Ovary (tissue), 10 donors: ENCODE data around the gene ULBP1. TPM values are rescaled to one million over a fixed set of nuclear protein-coding genes. Genes with fewer than 3 reads are reported as not detected.
A peak's percentile ranks its signal among the peaks of the same experiment; 100 is the strongest.
"Not testable (repeated sequence)": the region's sequence is repeated elsewhere in the genome, so short reads cannot be mapped to it uniquely, and the experiment has no call there.

Experiments used
- DNase-seq, 5 donors: peaks; one replicate each; pipeline ENCODE4 v3.0.0-alpha.2; 2019 to 2020
- H3K27ac ChIP-seq, 2 donors: fragments of 200-600 bp; one replicate each; pipeline versions ENCODE4 v1.5.1 to v1.8.0; 2019 to 2022
- H3K27me3 ChIP-seq: fragments of 200-600 bp; one replicate; pipeline ENCODE4 v1.8.0; 2022
- H3K36me3 ChIP-seq: fragments of 200-600 bp; sonication (generic); one replicate; pipeline ENCODE4 v1.5.1; 2019
- H3K4me1 ChIP-seq: one replicate; pipeline ENCODE4 v1.8.1; 2013; ENCODE audit warnings: mild to moderate bottlenecking, moderate library complexity; ENCODE audit not compliant: insufficient read depth
- H3K4me3 ChIP-seq: fragments of 200-600 bp; sonication (generic); one replicate; pipeline ENCODE4 v1.5.1; 2017
- H3K9me3 ChIP-seq, 2 donors: fragments of 200-600 bp in 1 of 2; sonication (generic) in 1 of 2; one replicate each; pipeline versions ENCODE4 v1.5.1 to v1.8.1; 2013 to 2019; ENCODE audit warnings: mild to moderate bottlenecking in 1 of 2, moderate library complexity in 1 of 2
- CTCF ChIP-seq, 3 donors: fragments of 450-650 bp in 2 of 3; fragments of 200-600 bp in 1 of 3; IDR thresholded peaks; one replicate each; pipeline versions ENCODE4 v1.5.1 to v1.8.0; 2016 to 2022; ENCODE audit warnings: antibody characterized with exemption in 3 of 3, mild to moderate bottlenecking in 1 of 3
- EP300 ChIP-seq: sonication (generic); formaldehyde crosslinking; IDR thresholded peaks from one replicate; pipeline ENCODE4 v1.6.1; 2017; ENCODE audit warnings: antibody characterized with exemption
- POLR2A ChIP-seq: fragments of 450-650 bp; IDR thresholded peaks from one replicate; pipeline ENCODE4 v1.6.1; 2017; ENCODE audit warnings: antibody characterized with exemption, mild to moderate bottlenecking, moderate library complexity
- WGBS, 3 donors: extraction: QIAGEN DNeasy Blood & Tissue Kit in 1 of 3; methylation state at CpG; one replicate each; pipeline versions ENCODE4 v1.1.5 to v1.1.7; 2013 to 2017; 5-methylcytosine and 5-hydroxymethylcytosine counted together
- intact Hi-C, 4 donors: fragments of 100-400 bp; cut with DNase I; formaldehyde crosslinking; loops; one replicate each; pipeline versions ENCODE4 v1.11.0 to v1.15.1; 2022 to 2023
- long read RNA-seq, 3 donors: library from polyadenylated mRNA in 2 of 3; unstranded in 2 of 3; transcript quantifications; one replicate each; pipeline ENCODE4 v2.0.0 and lab custom pipeline, GENCODE V29; 2021 to 2026
- polyA plus RNA-seq, 2 donors: library from polyadenylated mRNA; stranded (reverse); fragments of 200-250 nt in 1 of 2; fragments of 350-450 nt in 1 of 2; fragmentation: Illumina TruSeq in 1 of 2; extraction: RNeasy Lipid Tissue Mini Kit (QIAGEN cat#74804) in 1 of 2; gene quantifications; one replicate each; pipeline ENCODE4 v1.2.3, GENCODE V29; 2013 to 2014
- total RNA-seq, 7 donors: library from RNA; depleted of rRNA in 2 of 7; stranded (reverse); fragments of >200 nt in 2 of 7; fragmentation: NEBNext Ultra II Directional in 3 of 7; extraction: Animal tissue kit (Norgen Biotek cat#: 25700) in 3 of 7; gene quantifications; one replicate each; pipeline versions ENCODE4 v1.1.0 to v1.2.4, GENCODE V29; 2016 to 2023
- donor health status: DM: no; HTN: no; CAD: no; lungs with moderate emphysema.
- donor health status: DM: no; HTN: no; CAD: no.
- donor health status: Bipolar disorder and iron deficiency.
- donor health status: DM: yes; HTN: yes; CAD: no.
- donor health status: DM: no; HTN: no; CAD: no.
- donor health status: DM: yes; HTN: yes; CAD: no.

Gene ULBP1
- total RNA-seq (1 to 10 TPM in 1 of 7 donors, under 1 TPM in 3, not detected in 3; 0.08 to 1.2 (median 0.09) TPM), polyA plus RNA-seq (1 to 10 TPM in 1 of 2 donors, under 1 TPM in 1; 0.02 to 7.7 TPM)
- long read RNA-seq, donor 1: 0 reads
- long read RNA-seq, donor 2: 0 reads
- long read RNA-seq, donor 3: 0 reads

GRCh38 chr6:149963462-149964307 is at the start of gene ULBP1:
Gene ULBP1 (plus strand): TSS chr6:149963943. CDS start chr6:149964050, 107 bp downstream.
- Histone ChIP-seq H3K36me3 (no peaks in the 10 kb centered on the region), H3K27me3 (no peaks in the 10 kb centered on the region), H3K4me1 (peaks cover 11% of the 10 kb centered on the region), H3K27ac (no peak within 1 kb of the TSS), H3K4me3 (peak within 1 kb of the TSS; percentile 29), H3K9me3 (no peaks in the 10 kb centered on the region)
- DNase-seq: peak; percentile 57 to 76 (median 69)
- WGBS, 3 donors: 2 to 4% (median 3%) methylated on average over 55 to 69 of the region's 69 CpGs
- intact Hi-C loops: no loop called here
- no peak for TF ChIP-seq POLR2A
- no peak for TF ChIP-seq CTCF (IDR thresholded peaks at IDR 0.05)
- TF ChIP-seq EP300: no peak

GRCh38 chr6:149915970-149916865 is 47.5 kb upstream of the ULBP1 start:
- H3K4me1 ChIP-seq: no peaks in the 10 kb centered on the region
- 88 to 92% (median 92%) methylated on average over 10 of the region's 10 CpGs for WGBS, 3 donors
- no peaks in the 10 kb centered on the region for H3K36me3 ChIP-seq
- no peaks in the 10 kb centered on the region for H3K9me3 ChIP-seq
- intact Hi-C loops: no loop called here
- no peak overlapping the region for H3K27ac ChIP-seq
- TF ChIP-seq EP300 (no peak), POLR2A (no peak), CTCF (IDR thresholded peaks at IDR 0.05) (no peak)
- DNase-seq: peak in 1 of 5 donors; percentile 18
- H3K4me3 ChIP-seq: no peak overlapping the region
- H3K27me3 ChIP-seq: no peaks in the 10 kb centered on the region

- WGBS, 3 donors: 94 to 97% (median 96%) methylated on average over 2 of the region's 2 CpGs
- Histone ChIP-seq H3K36me3 (no peaks in the 10 kb centered on the region), H3K9me3 (no peaks in the 10 kb centered on the region), H3K27me3 (no peaks in the 10 kb centered on the region), H3K4me1 (peaks cover 2% of the 10 kb centered on the region), H3K4me3 (no peak overlapping the region), H3K27ac (no peak overlapping the region)
- intact Hi-C loops: no loop called here
- no peak for DNase-seq
- no peak for TF ChIP-seq EP300
- no peak for TF ChIP-seq POLR2A
- no peak for TF ChIP-seq CTCF (IDR thresholded peaks at IDR 0.05)
These were observed 46.1 kb upstream of the ULBP1 start for GRCh38 chr6:149917679-149918078.

- DNase-seq: peak in 2 of 5 donors; percentile 5 to 14
- WGBS, 3 donors: 80 to 85% (median 81%) methylated on average over 6 of the region's 6 CpGs
- intact Hi-C loops: no loop called here
These were observed 45.4 kb upstream of the ULBP1 start for GRCh38 chr6:149918151-149918905.

GRCh38 chr6:149919126-149919833 is 44.5 kb upstream of the ULBP1 start:
- H3K27me3 ChIP-seq, H3K9me3 ChIP-seq, H3K27ac ChIP-seq, H3K36me3 ChIP-seq, intact Hi-C loops, H3K4me1 ChIP-seq, H3K4me3 ChIP-seq: not testable (repeated sequence)
- peak in 1 of 5 donors; percentile 4 for DNase-seq
- WGBS, 3 donors: 83 to 84% (median 84%) methylated on average over 11 of the region's 11 CpGs

More at GRCh38 chr6:149918151-149918905, 45.4 kb upstream of the ULBP1 start:
- no peak for TF ChIP-seq CTCF (IDR thresholded peaks at IDR 0.05)
- TF ChIP-seq EP300: no peak
- no peak for TF ChIP-seq POLR2A
- Histone ChIP-seq H3K27me3 (no peaks in the 10 kb centered on the region), H3K9me3 (no peaks in the 10 kb centered on the region), H3K4me3 (no peak overlapping the region), H3K36me3 (no peaks in the 10 kb centered on the region), H3K27ac (no peak overlapping the region), H3K4me1 (peaks cover 2% of the 10 kb centered on the region)
